A549 (cell line): ENCODE measurements around the gene KHSRP.

Experiments
- CBX2 ChIP-seq: fragments of 200-600 bp; sonication (generic); IDR thresholded peaks from 2 replicates; pipeline ENCODE4 v1.6.1; 2016; ENCODE audit warnings: low read depth, mild to moderate bottlenecking, borderline replicate concordance
- CBX8 ChIP-seq: fragments of 200-600 bp; sonication (generic); IDR thresholded peaks from 2 replicates; pipeline ENCODE4 v1.6.1; 2016
- CHD2 ChIP-seq: fragments of 150-350 bp; IDR thresholded peaks from 2 replicates; pipeline ENCODE4 v1.6.1; 2014; ENCODE audit warnings: low read length; ENCODE audit not compliant: partially characterized antibody
- CTCF ChIP-seq: fragments of >200 bp; sonication (Bioruptor Twin); formaldehyde crosslinking; IDR thresholded peaks from 3 replicates; pipeline ENCODE4 v1.5.1; 2016
- POLR2A ChIP-seq: IDR thresholded peaks from 2 replicates; pipeline ENCODE4 v1.6.1; 2012; ENCODE audit warnings: mild to moderate bottlenecking, low read length
- RARB ChIP-seq: fragments of 250-450 bp; sonication (Bioruptor Pico); IDR thresholded peaks from 2 replicates; pipeline ENCODE4 v1.8.0; 2021; ENCODE audit warnings: mild to moderate bottlenecking, moderate library complexity
- REST ChIP-seq: fragments of 200-600 bp; sonication (generic); IDR thresholded peaks from 2 replicates; pipeline ENCODE4 v1.6.1; 2016; ENCODE audit warnings: antibody characterized with exemption, mild to moderate bottlenecking, moderate library complexity
- SREBF2 ChIP-seq: fragments of 450-650 bp; IDR thresholded peaks from 2 replicates; pipeline ENCODE4 v1.6.1; 2014; ENCODE audit warnings: mild to moderate bottlenecking, moderate library complexity

- TF ChIP-seq RARB (CRISPR knock-in tag) (no peak), REST (no peak), CTCF (no peak), SREBF2 (no peak), CBX8 (no peak), CBX2 (no peak), CHD2 (no peak), POLR2A (no peak)
Observed at GRCh38 chr19:6452223-6452614, 27.6 kb upstream of the KHSRP start.
